Activated T-cell treated with anti-CD3 and anti-CD28 coated beads, Interleukin-2, amount 50 U/mL, for 72 hours (primary cell): ENCODE measurements around the gene PWP2. TPM values are rescaled to one million over a fixed set of nuclear protein-coding genes. Genes with fewer than 3 reads are reported as not detected.

Source experiments
- ATAC-seq, 2 donors: fragments of 150-1000 bp; cut with Tn5 transposase; replicated peaks in 1 of 2; 2 replicates each; pipeline ENCODE4 v1.10.0; 2021; ENCODE audit warnings: moderate library complexity in 2 of 2, mild to moderate bottlenecking in 1 of 2
- DNase-seq, 2 donors: peaks; one replicate each; pipeline ENCODE4 v3.0.0; 2021 to 2022; ENCODE audit warnings: mixed read lengths in 1 of 2
- H3K27ac Mint-ChIP-seq: one replicate; pipeline ENCODE4 v1.8.0; 2022; ENCODE audit warnings: mild to moderate bottlenecking, moderate library complexity, mixed read lengths
- H3K27me3 Mint-ChIP-seq: one replicate; pipeline ENCODE4 v1.8.0; 2022; ENCODE audit warnings: low read depth, mixed read lengths
- H3K36me3 Mint-ChIP-seq, 2 donors: one replicate each; pipeline ENCODE4 v1.8.0; 2022; ENCODE audit warnings: mixed read lengths in 2 of 2, mild to moderate bottlenecking in 1 of 2; ENCODE audit not compliant: insufficient read depth in 2 of 2
- H3K4me1 Mint-ChIP-seq: one replicate; pipeline ENCODE4 v1.8.0; 2022; ENCODE audit warnings: low read depth, mixed read lengths
- H3K4me3 Mint-ChIP-seq, 2 donors: one replicate each; pipeline ENCODE4 v1.8.0; 2022; ENCODE audit warnings: mild to moderate bottlenecking in 2 of 2, mixed read lengths in 2 of 2, moderate library complexity in 2 of 2
- H3K9me3 Mint-ChIP-seq, 2 donors: one replicate each; pipeline ENCODE4 v1.8.0; 2022; ENCODE audit warnings: mixed read lengths in 2 of 2
- total RNA-seq, 2 donors: library from RNA; stranded (reverse); gene quantifications; one replicate each; pipeline ENCODE4 v1.2.3, GENCODE V29; 2022

Gene PWP2
- total RNA-seq, 2 donors from 2014 or later, result 5.9 to 23.2 TPM

DNA sequence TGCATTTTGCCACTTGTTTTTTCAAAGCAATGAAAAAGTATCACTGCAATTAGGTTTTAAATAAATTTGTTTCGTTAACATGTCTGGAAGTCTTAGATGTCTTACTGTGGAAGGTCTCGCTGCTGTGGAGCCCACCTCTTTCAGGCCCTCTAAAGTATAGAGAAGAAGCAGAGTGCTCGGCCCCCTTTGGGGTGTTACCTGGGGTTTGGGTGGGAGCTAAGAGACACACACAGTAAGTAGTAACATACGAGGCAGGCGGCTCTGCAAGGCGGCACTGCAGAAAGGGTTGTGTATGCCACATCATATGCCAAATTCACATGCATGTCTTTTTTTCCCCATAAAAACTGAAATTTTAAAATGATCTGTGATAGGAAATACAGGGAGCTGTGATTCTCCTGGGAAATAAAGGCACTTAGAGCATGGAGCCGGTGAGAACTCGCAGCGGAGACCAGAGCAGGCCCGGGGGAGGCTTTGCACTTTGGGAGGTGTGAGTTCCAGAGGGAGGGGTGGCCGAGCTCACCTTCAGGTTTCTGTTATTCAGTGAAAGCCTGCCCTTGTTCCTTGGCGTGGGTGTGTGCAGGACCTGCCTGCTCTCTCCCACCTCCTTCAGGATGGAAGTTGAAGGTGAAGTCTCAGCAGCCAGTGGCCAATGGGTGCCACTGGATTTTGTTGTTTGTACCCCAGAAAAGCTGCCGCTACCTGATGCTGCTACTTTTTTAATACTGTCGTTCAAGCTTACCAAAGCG is 35.7 kb upstream of the PWP2 start:
- no peaks in the 10 kb centered on the region for H3K27me3 Mint-ChIP-seq
- H3K4me3 Mint-ChIP-seq, result no peak overlapping the region
- DNase-seq, result no peak
- peak overlapping the region; percentile 78 for H3K27ac Mint-ChIP-seq
- H3K36me3 Mint-ChIP-seq, result peaks cover 10 to 23% of the 10 kb centered on the region in 2 donors
- no peaks in the 10 kb centered on the region for H3K9me3 Mint-ChIP-seq
- no peak for ATAC-seq
- peaks cover 25% of the 10 kb centered on the region for H3K4me1 Mint-ChIP-seq

DNA sequence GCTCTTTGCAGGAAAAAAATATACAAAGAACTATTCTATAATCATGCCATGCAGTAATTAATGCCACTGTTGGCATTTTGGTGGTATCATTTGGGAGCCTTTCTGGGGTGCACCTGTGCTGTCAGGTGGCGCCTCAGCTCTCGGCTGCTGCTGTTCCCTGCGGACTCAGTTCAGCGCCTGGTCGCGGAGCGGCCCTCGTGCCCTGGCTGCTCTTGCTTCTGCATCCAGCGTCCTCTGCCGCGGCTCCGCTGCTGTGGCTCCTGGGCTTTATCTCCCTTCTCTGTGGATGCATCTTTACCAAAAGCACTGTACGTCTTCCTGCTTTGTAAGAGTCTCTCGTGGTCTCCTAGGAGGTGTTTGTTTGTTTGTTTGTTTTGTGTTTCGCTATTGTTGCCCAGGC is 35.1 kb upstream of the PWP2 start:
- Mint-ChIP-seq H3K27me3 (no peaks in the 10 kb centered on the region), H3K4me1 (peaks cover 25% of the 10 kb centered on the region), H3K9me3 (no peaks in the 10 kb centered on the region), H3K36me3 (peaks cover 8 to 20% of the 10 kb centered on the region in 2 donors), H3K4me3 (no peak overlapping the region), H3K27ac (no peak overlapping the region)
- no peak for DNase-seq
- ATAC-seq, result no peak

DNA sequence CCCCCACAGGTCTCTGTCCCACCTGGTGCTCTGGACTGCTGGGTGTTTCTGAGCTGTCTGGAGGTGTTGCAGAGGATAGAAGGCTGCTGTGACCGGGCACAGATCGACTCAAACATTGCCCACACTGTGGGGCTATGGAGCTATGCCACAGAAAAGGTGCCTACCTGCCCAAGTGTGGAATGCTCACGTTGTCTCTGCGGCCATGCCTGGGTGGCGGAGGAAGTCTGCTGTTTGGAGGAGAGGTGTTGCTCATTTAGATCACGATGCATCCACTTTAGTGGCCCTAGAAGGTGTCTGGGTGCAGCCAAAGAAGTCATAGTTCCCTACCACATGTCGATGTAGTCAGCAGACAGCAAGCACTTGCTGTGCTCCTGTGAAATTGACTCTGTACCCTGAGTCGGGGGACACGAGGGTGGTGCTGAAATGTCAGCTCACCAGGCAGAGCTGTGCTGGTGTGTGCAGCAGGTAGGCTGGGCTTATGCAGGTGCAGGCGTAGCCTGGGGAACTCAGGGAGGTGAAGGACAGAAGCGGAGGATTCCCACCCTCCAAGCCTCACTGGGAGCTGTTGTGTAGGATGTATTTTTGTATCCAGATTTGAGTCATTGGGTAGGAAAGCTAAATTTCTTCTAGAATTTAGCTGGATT is 32.8 kb upstream of the PWP2 start:
- H3K4me3 Mint-ChIP-seq, result no peak overlapping the region
- no peaks in the 10 kb centered on the region for H3K9me3 Mint-ChIP-seq
- peaks cover 36% of the 10 kb centered on the region for H3K4me1 Mint-ChIP-seq
- H3K27me3 Mint-ChIP-seq, result no peaks in the 10 kb centered on the region
- ATAC-seq (no peak), DNase-seq (no peak)
- peaks cover 3 to 17% of the 10 kb centered on the region in 2 donors for H3K36me3 Mint-ChIP-seq
- peak overlapping the region; percentile 18 for H3K27ac Mint-ChIP-seq

DNA sequence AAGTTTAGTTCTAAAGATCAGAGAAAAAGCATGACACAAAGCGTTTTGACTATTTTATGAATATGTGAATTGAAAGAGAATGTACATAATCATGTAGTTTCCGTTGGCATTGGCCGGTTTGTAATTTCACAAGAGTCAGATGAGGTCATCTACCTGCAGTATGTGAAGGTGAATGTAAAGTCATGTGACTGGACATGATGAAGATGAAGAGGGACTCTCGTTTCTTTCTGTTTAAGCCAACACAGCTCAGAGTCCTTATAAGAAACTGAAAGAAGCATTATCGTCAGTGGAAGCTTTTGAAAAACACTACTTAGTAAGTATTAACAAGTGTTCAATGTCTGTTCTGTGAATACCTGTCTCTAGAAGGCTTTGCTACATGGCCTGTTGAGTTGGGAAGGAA is 30.9 kb upstream of the PWP2 start:
- peaks cover 5 to 25% of the 10 kb centered on the region in 2 donors for H3K36me3 Mint-ChIP-seq
- H3K27ac Mint-ChIP-seq, result peak overlapping the region; percentile 72
- H3K4me1 Mint-ChIP-seq, result peaks cover 53% of the 10 kb centered on the region
- ATAC-seq (peak; percentile 46 to 76), DNase-seq (no peak)
- H3K9me3 Mint-ChIP-seq, result no peaks in the 10 kb centered on the region
- H3K4me3 Mint-ChIP-seq, result peak overlapping the region in 1 of 2 donors; percentile 53
- no peaks in the 10 kb centered on the region for H3K27me3 Mint-ChIP-seq

DNA sequence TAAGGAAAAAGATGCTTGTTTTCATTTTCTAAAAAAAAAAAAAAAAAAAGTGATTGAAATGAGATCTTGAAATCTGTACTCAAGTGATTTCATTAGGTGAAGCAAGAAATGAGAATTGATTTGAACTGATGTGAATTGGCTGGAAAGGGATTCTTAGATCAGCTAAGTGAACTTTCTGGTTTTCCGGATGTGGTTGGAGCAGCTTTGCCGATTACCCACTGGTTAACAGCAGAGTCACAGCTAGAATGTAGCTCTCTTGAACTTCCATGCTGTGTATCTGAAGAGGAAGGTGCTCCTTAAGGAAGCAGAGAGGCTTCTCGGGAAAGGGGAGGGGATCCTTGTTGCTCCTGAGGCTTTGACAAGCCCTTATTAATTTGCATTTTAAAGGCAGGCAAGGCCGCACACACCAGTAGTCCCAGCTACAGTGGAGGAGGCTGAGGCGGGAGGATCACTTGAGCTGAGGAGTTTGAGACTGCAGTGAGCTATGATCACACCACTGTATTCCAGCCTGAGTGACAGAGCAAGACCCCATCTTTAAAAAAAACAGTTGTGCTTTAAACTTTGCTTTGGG is 28.7 kb upstream of the PWP2 start:
- no peak for DNase-seq
- Mint-ChIP-seq H3K36me3 (peaks cover 11 to 36% of the 10 kb centered on the region in 2 donors), H3K4me1 (peaks cover 74% of the 10 kb centered on the region), H3K27ac (peak overlapping the region; percentile 66), H3K27me3 (no peaks in the 10 kb centered on the region), H3K4me3 (peak overlapping the region; percentile 42 to 43), H3K9me3 (no peaks in the 10 kb centered on the region)
- ATAC-seq, result peak; percentile 23 to 48

DNA sequence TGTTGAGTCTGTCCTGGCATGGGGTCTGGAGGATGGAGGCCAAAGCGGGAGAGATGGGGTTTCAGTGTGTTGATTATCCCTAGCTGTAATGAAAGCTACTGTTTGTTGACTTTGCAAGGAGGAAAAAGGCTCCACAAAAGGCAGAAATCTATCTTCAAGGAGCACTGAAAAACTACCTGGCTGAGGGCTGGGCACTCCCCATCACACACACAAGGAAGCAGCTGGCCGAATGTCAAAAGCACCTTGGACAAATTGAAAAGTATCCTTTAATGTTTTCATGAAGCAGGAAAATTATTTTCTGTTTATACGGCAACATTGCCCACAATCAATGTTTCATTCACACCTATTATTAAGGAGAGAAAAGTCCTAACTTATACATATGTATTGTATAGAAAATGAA is 27.8 kb upstream of the PWP2 start:
- Mint-ChIP-seq H3K27me3 (no peaks in the 10 kb centered on the region), H3K27ac (peak overlapping the region; percentile 14), H3K4me3 (peak overlapping the region in 1 of 2 donors; percentile 1), H3K9me3 (no peaks in the 10 kb centered on the region), H3K36me3 (peaks cover 11 to 32% of the 10 kb centered on the region in 2 donors), H3K4me1 (peaks cover 80% of the 10 kb centered on the region)
- DNase-seq, result no peak
- no peak for ATAC-seq

DNA sequence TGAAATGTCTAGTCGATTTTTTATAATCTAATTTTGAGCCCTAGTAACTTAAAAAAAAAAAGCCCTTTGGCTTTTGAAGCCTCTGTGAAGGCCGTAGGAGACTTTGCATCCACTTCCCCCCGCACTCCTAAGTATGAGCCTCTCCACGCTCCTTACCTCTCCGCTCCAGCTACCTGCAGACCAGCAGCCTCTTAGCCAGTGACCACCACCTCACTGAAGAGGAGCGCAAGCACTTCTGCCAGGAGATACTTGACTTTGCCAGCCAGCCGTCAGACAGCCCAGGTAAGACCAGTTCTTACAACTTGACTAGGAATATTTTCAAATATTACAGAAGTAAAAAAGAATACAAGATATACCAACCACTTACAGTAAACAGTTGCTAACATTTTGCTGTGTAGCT is 27.4 kb upstream of the PWP2 start:
- Mint-ChIP-seq H3K9me3 (no peaks in the 10 kb centered on the region), H3K4me1 (peaks cover 82% of the 10 kb centered on the region), H3K36me3 (peaks cover 11 to 30% of the 10 kb centered on the region in 2 donors), H3K4me3 (no peak overlapping the region), H3K27me3 (no peaks in the 10 kb centered on the region), H3K27ac (peak overlapping the region; percentile 21)
- ATAC-seq (no peak), DNase-seq (no peak)

DNA sequence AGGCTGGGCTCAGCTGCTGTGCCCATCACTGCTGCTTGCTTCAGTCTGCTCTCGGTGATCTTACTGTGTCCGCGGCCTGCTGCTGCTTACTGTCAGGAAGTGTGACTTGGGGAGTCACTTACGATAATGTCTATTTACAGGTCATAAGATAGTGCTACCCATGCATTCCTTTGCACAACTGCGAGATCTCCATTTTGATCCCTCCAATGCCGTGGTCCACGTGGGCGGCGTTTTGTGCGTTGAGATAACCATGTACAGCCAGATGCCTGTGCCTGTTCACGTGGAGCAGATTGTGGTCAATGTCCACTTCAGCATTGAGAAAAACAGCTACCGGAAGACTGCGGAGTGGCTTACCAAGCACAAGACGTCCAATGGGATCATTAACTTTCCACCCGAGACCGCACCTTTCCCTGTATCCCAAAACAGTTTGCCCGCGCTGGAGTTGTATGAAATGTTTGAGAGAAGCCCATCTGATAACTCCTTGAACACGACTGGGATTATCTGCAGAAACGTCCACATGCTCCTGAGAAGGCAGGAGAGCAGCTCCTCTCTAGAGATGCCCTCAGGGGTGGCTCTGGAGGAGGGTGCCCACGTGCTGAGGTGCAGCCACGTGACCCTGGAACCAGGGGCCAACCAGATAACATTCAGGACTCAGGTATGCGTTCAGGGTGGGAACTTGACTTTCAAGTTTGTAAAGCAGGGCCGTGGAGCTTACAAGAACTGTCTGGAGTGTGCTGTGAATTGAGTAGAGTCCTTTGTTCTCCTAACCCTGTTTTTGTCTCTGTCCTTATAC is 24.4 kb upstream of the PWP2 start:
- Mint-ChIP-seq H3K36me3 (peaks cover 16 to 35% of the 10 kb centered on the region in 2 donors), H3K4me1 (peaks cover 96% of the 10 kb centered on the region), H3K27ac (peak overlapping the region; percentile 99), H3K27me3 (no peaks in the 10 kb centered on the region), H3K4me3 (peak overlapping the region; percentile 77 to 93), H3K9me3 (no peaks in the 10 kb centered on the region)
- ATAC-seq (no peak), DNase-seq (no peak)

DNA sequence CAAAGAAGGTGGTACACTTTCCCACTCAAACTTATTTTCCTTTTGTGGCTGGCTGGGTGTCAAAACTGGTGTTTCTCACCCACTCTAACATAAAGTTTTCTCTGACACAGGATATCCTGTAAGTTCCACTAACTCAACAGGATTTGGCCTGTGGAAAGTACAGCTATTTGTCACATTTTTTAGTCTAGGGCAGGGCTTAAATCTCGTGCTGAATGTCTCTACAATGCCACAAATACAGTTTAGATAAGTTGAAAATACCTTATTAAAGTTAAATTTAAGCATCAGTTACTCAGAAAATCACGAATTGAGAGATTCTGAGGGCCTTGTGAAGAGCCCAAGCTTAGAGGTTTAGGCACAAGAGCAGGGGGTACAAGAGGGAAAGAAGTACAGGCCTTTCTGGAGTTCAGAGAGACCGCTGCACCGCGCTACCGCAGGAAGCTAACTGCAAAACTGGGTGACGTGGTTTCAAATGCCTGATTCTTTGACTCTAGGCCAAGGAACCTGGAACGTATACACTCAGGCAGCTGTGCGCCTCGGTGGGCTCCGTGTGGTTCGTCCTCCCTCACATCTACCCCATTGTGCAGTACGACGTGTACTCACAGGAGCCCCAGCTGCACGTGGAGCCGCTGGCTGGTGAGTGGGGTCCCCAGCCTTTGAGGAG is 23.4 kb upstream of the PWP2 start:
- Mint-ChIP-seq H3K27ac (peak overlapping the region; percentile 99), H3K36me3 (peaks cover 18 to 40% of the 10 kb centered on the region in 2 donors), H3K27me3 (no peaks in the 10 kb centered on the region), H3K4me3 (peak overlapping the region; percentile 77 to 93), H3K4me1 (peaks cover 96% of the 10 kb centered on the region), H3K9me3 (no peaks in the 10 kb centered on the region)
- ATAC-seq (peak; percentile 84 to 88), DNase-seq (peak; percentile 70 to 74)

DNA sequence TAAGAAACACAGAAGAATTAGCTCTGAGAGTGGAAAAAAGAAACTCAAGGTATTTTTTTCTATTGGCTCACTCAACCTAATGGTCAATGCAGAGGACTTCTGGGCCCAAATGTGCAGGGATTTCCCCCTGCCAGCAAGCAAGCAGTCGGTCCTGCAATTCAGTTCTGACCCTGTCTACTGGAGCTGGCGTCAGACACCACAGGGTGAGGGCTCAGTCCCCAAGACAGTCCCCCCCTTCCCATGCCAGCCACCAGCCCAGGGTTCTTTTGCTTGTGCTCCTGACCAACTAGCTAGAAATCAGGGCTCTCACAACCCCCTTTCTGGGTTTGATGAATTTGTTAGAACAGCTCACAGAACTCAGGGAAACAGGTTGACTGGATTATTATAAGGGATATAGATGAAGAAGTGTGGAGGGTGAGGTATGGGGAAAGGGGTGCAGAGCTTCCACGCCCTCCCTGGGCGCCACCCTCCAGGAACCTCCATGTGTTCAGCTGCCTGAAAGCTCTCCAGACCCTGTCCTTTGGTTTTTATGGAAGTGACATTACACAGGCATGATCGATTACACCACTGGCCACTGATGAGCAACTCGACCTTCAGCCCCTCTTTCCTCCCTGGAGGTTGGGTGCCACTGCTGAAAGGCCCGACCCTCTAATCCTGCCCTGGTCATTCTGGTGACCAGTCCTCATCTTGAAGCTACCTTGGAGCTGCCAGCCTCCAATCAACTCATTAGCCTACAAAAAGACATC is 22.5 kb upstream of the PWP2 start:
- Mint-ChIP-seq H3K9me3 (no peaks in the 10 kb centered on the region), H3K4me1 (peaks cover 99% of the 10 kb centered on the region), H3K27me3 (no peaks in the 10 kb centered on the region), H3K27ac (peak overlapping the region; percentile 97), H3K36me3 (peaks cover 24 to 48% of the 10 kb centered on the region in 2 donors), H3K4me3 (peak overlapping the region; percentile 77 to 93)
- ATAC-seq (no peak), DNase-seq (no peak)

DNA sequence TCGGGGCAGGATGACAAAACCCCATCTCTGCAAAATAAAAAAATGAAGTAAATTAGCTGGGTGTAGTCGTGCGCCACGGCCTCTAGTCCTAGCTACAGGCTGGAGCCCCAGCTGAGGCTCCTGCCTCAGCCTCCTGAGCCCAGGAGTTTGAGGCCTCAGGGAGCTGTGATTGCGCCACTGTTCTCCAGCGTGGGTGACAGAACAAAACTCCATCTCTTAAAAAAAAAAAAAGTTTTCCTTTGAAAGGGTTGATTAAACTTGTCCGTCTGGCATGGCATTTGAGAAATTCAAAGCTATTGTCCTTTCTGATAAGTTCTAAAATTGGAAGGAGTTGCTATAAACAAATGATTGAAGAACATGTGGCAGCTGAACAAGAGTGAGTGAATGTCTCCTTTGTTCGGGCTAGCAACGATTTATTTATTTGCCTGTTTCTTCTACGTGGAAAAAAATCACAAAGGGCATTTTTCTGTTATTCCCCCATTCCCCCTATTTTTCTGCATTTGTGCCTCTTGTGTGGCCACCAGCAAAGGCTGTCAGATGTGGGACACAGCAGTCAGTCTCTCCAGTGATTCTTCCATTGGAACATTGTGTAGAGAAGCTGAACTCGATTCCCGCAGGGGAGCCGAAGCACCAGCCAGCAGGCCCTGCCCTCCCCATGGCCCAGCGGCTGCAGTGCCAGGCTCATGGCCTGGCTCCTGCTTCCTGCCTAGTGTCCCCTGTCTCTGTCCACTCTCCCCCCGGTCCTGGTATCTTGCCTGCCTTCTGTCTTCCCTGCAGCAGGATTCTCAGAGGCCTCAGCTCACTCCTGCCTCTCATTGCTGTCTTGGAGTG is 21.5 kb upstream of the PWP2 start:
- no peaks in the 10 kb centered on the region for H3K9me3 Mint-ChIP-seq
- no peaks in the 10 kb centered on the region for H3K27me3 Mint-ChIP-seq
- H3K27ac Mint-ChIP-seq, result peak overlapping the region; percentile 97
- H3K4me1 Mint-ChIP-seq, result peaks cover 97% of the 10 kb centered on the region
- no peak for ATAC-seq
- no peak for DNase-seq
- peak overlapping the region; percentile 77 to 93 for H3K4me3 Mint-ChIP-seq
- peaks cover 26 to 51% of the 10 kb centered on the region in 2 donors for H3K36me3 Mint-ChIP-seq
